GM18505 (cell line): ENCODE results near the gene DIP2C.

Source experiments
- ATAC-seq: cut with Tn5 transposase; IDR thresholded peaks from one replicate; pipeline ENCODE4 v1.9.1; 2021; ENCODE audit not compliant: unreplicated experiment
- POLR2A ChIP-seq: IDR thresholded peaks from 4 replicates; pipeline ENCODE4 v1.6.1; 2011; ENCODE audit warnings: borderline replicate concordance; ENCODE audit not compliant: insufficient read depth, insufficient read length; ENCODE audit errors: extremely low read depth

DIP2C gene

DNA sequence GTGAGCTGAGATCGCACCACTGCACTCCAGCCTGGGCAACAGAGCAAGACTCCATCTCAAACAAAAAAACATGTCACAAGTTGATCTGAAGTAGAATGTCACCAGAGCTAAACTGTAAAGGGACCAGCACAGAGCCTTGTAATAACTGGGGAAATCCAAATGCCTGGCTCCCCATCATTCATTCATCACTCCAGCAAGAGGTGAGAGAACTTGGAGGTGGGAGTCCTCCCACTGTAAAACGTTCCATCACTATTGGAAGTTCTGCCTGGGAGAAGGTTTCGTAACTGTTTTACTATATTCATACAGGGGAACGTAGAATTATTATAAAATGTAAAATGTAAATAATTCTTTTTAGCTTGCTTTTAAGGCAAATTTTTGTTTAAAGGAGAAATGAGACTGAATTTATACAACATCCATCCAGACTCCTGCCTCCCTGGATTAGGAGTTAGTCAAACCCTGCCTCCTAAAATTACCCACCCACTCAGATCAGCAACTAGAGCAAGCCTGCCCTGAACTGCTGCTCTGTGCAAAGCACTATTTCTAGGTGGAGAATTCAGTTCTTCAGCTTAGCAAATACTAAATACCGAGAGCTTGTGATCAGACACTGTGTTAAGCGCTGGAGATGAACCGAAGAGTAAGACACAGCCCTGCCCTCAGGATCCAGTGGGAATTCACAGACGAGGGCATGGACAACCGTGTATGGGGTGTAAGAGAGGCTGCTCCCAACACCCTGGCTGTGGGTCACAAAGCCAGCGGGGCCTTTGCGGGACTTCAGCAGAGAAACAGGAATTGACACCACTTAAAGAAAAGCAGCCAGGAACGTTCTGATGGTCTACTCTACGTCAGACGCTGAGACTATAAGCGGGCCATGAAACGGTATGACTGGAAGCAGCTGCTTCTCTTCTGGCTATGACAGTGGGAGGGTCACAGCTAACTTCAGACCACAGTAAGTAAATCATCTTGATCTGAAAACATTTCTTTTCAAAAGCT is 345.9 kb downstream of the DIP2C start:
- ATAC-seq, result no peak
- TF ChIP-seq POLR2A, result no peak

- ATAC-seq, result no peak
- no peak for TF ChIP-seq POLR2A
Measured at GRCh38 chr10:341081-341740, 348.3 kb downstream of the DIP2C start.

- ATAC-seq, result no peak
Measured at GRCh38 chr10:340646-341045, 348.8 kb downstream of the DIP2C start.

GRCh38 chr10:339038-339391 is 350.5 kb downstream of the DIP2C start:
- no peak for ATAC-seq
- TF ChIP-seq POLR2A, result no peak

More at GRCh38 chr10:340646-341045, 348.8 kb downstream of the DIP2C start:
- no peak for TF ChIP-seq POLR2A

DNA sequence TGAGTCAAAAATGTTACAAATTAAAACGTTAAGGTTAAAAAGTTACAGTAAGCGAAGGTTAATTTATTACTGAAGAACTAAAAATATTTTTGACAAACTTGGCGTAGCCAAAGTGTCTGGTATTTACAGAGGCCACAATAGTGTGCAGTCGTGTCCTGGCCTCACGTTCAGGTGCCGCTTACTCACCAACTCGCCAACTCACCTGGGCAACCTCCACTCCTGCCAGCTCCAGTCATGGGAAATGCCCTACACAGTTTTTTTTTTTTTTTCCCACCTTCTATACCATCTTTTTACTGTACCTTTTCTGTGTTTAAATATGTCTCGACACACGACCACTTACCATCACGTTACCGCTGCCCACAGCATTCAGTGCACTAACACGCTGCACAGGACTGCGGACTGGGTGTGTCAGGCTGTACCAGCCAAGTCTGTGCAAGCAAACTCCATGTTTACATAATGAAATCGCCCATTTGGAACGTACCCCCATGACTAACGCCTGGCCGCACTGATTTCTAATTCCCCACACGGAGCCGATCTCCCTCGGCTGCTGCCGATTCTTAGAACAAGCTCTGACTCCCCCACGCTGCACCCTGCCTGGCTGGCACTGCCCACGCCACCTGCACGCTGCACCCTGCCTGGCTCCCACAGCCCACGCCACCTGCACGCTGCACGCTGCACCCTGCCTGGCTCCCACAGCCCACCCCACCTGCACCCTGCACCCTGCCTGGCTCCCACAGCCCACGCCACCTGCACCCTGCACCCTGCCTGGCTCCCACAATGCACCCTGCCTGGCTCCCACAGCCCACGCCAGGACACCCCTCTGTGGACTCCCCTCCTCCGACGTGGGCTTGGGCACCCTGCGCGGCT is 351.1 kb downstream of the DIP2C start:
- no peak for TF ChIP-seq POLR2A
- ATAC-seq, result no peak

GRCh38 chr10:336247-336646 is 353.2 kb downstream of the DIP2C start:
- no peak for ATAC-seq

GRCh38 chr10:335151-335800 is 354.2 kb downstream of the DIP2C start:
- no peak for ATAC-seq
- TF ChIP-seq POLR2A, result no peak

More at GRCh38 chr10:336247-336646, 353.2 kb downstream of the DIP2C start:
- no peak for TF ChIP-seq POLR2A

- ATAC-seq, result no peak
- no peak for TF ChIP-seq POLR2A
Measured at GRCh38 chr10:331186-331585, 358.3 kb downstream of the DIP2C start.

- ATAC-seq, result no peak
- TF ChIP-seq POLR2A, result no peak
Measured at GRCh38 chr10:329361-330099, 359.9 kb downstream of the DIP2C start.

GRCh38 chr10:327889-328852 is 361.3 kb downstream of the DIP2C start:
- no peak for ATAC-seq
- no peak for TF ChIP-seq POLR2A
